ENCODE data around the gene ZNF451.

The ZNF451 gene

DNA sequence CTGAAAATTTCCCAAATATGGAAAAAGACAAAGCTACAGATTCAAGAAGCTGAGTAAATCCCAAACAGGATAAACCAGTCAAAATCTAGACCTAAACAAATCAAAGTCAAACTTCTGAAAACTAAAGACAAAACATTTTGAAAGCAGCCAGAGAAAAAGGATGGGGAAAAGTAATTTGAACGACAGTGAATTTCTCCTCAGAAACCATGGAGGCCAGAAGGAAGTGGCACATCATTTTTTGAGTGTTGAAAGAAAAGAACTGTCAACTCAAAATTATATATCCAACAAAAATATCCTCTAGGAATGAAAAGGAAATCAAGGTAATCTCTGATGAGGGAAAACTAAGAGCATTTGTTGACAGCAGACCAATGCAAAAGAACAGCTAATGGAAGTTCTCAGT is 125.3 kb downstream of the ZNF451 start:
- no peak for DNase-seq

GRCh38 chr6:57216235-57217101 is 126.5 kb downstream of the ZNF451 start:
- no peak for DNase-seq

- no peak for DNase-seq
Measured at GRCh38 chr6:57217270-57217669, 127.3 kb downstream of the ZNF451 start.
